K562 (cell line): ENCODE results near the gene NTSR1. TPM values are rescaled to one million over a fixed set of nuclear protein-coding genes. Genes with fewer than 3 reads are reported as not detected.

Source experiments
- ATAC-seq: fragments of 200-7000 bp; cut with Tn5 transposase; 3 replicates; pipeline ENCODE4 v1.9.1; 2020; ENCODE audit warnings: moderate library complexity
- BruUV-seq: library from RNA; stranded (reverse); fragments of 400-500 nt; replicated peaks from 2 replicates; lab custom pipeline; 2021; lab: Mats Ljungman, UMichigan
- CTCF ChIA-PET: fragments of 300-600 bp; formaldehyde crosslinking; extraction: SDS; loops from one replicate; lab custom pipeline; 2021; ENCODE audit warnings: low intra/inter-chr PET ratio; lab: Yijun Ruan, JAX
- POLR2A ChIA-PET: fragments of 300-600, 350-650 bp; sonication (Branson Sonifier 250); formaldehyde crosslinking; extraction: SDS; loops from one replicate; lab custom pipeline; 2021; ENCODE audit warnings: antibody characterized with exemption, inconsistent platforms; lab: Yijun Ruan, JAX
- DNase-seq, 4 experiments: peaks; one replicate each; pipeline versions ENCODE4 v3.0.0 to v3.0.0-alpha.2; 2011 to 2018; ENCODE audit warnings: low spot score in 3 of 4, mixed read lengths in 3 of 4; ENCODE audit errors: extremely low read depth in 1 of 4
- FAIRE-seq: peaks from 2 replicates; lab custom pipeline; 2011; peaks lifted over from hg19 to GRCh38; lab: Jason Lieb, UNC
- H2AFZ ChIP-seq: 2 replicates; pipeline ENCODE4 v1.6.0; 2011; ENCODE audit warnings: low read depth, low read length, control low read depth, inconsistent platforms
- H3K27ac ChIP-seq: fragments of 200-600 bp; 3 replicates; pipeline ENCODE4 v1.8.0; 2011; ENCODE audit warnings: low read depth, mild to moderate bottlenecking, control low read depth, inconsistent platforms, low read length, moderate library complexity, mixed read lengths; ENCODE audit errors: extremely low read depth
- H3K27me3 ChIP-seq, 2 experiments: fragments of 300-600 bp in 1 of 2; 2 replicates in 1 of 2; 3 replicates in 1 of 2; pipeline versions ENCODE4 v1.6.0 to v1.8.0; 2011; ENCODE audit warnings: inconsistent platforms in 2 of 2, low read length in 2 of 2, mild to moderate bottlenecking in 1 of 2, mixed read lengths in 1 of 2, moderate library complexity in 1 of 2; ENCODE audit not compliant: control insufficient read depth in 2 of 2, insufficient read depth in 2 of 2
- H3K36me3 ChIP-seq: fragments of 300-600 bp; 3 replicates; pipeline ENCODE4 v1.8.0; 2011; ENCODE audit warnings: mild to moderate bottlenecking, low read length, inconsistent platforms; ENCODE audit not compliant: control insufficient read depth, insufficient read depth
- H3K4me1 ChIP-seq, 2 experiments: fragments of 200-600 bp in 1 of 2; replicated peaks in 1 of 2; 2 replicates in 1 of 2; 3 replicates in 1 of 2; pipeline versions ENCODE4 v1.5.1 to v1.8.0; 2011; ENCODE audit warnings: inconsistent platforms in 2 of 2, low read length in 2 of 2, mild to moderate bottlenecking in 1 of 2, mixed read lengths in 1 of 2, moderate library complexity in 1 of 2; ENCODE audit not compliant: control insufficient read depth in 2 of 2, insufficient read depth in 2 of 2
- H3K4me2 ChIP-seq: 2 replicates; pipeline ENCODE4 v1.6.1; 2011; ENCODE audit warnings: low read length, control low read depth, inconsistent platforms, mixed read lengths; ENCODE audit not compliant: insufficient read depth
- H3K4me3 ChIP-seq: fragments of 200-600 bp; sonication (generic), shearing (Covaris generic); 2 replicates; pipeline ENCODE4 v1.5.1; 2016; ENCODE audit warnings: control low read depth, inconsistent platforms
- H3K79me2 ChIP-seq: fragments of 200-600 bp; 3 replicates; pipeline ENCODE4 v1.8.0; 2011; ENCODE audit warnings: low read length, inconsistent platforms; ENCODE audit not compliant: control insufficient read depth, insufficient read depth
- H3K9ac ChIP-seq, 2 experiments: 2 replicates each; pipeline versions ENCODE4 v1.6.0 to v1.6.1; 2011; ENCODE audit warnings: low read depth in 2 of 2, low read length in 2 of 2, control low read depth in 1 of 2, inconsistent platforms in 1 of 2, mild to moderate bottlenecking in 1 of 2, mixed read lengths in 1 of 2; ENCODE audit not compliant: insufficient read depth in 1 of 2
- H3K9me1 ChIP-seq: one replicate; pipeline ENCODE4 v1.6.0; 2011; ENCODE audit warnings: inconsistent platforms, mild to moderate bottlenecking, low read length, moderate library complexity; ENCODE audit not compliant: control insufficient read depth, insufficient read depth
- H3K9me3 ChIP-seq: replicated peaks from 2 replicates; pipeline ENCODE4 v1.5.1; 2011; ENCODE audit warnings: low read depth, low read length, inconsistent platforms; ENCODE audit not compliant: control insufficient read depth, insufficient read depth
- H4K20me1 ChIP-seq: replicated peaks from 2 replicates; pipeline ENCODE4 v1.6.1; 2011; ENCODE audit warnings: low read length, inconsistent platforms, mixed read lengths; ENCODE audit not compliant: control insufficient read depth, insufficient read depth
- PBX2 ChIP-seq, 2 experiments: IDR thresholded peaks in 1 of 2; conservative IDR thresholded peaks in 1 of 2; 2 replicates each; pipeline ENCODE4 v1.6.1; 2016; ENCODE audit warnings: low read depth in 2 of 2, mild to moderate bottlenecking in 1 of 2, missing compliant biosample characterization in 1 of 2, missing genetic modification characterization in 1 of 2, moderate library complexity in 1 of 2
- PRDM10 ChIP-seq: fragments of 450-650 bp; IDR thresholded peaks from 2 replicates; pipeline ENCODE4 v1.6.1; 2018; ENCODE audit not compliant: partially characterized antibody
- TBL1XR1 ChIP-seq, 2 experiments: IDR thresholded peaks; 2 replicates each; pipeline ENCODE4 v1.6.1; 2012; ENCODE audit warnings: improper control_type of control experiment in 2 of 2, low read length in 2 of 2, mild to moderate bottlenecking in 1 of 2
- WGBS: fragments of 100-300 bp; shearing (Covaris generic); methylation state at CpG from one replicate; pipeline ENCODE4 v1.1.6; 2016; ENCODE audit warnings: low coverage, mixed read lengths; ENCODE audit not compliant: insufficient coverage; ENCODE audit errors: missing lambda C conversion rate; 5-methylcytosine and 5-hydroxymethylcytosine counted together
- in situ Hi-C: fragments of 300-500 bp; cut with MboI; formaldehyde crosslinking; loops from 4 replicates; pipeline ENCODE4 v1.15.0; 2018; ENCODE audit warnings: inconsistent platforms, mixed read lengths
- intact Hi-C: fragments of 100-400 bp; cut with micrococcal nuclease; formaldehyde crosslinking; loops from 2 replicates; pipeline ENCODE4 v1.14.2; 2022
- polyA plus RNA-seq, 8 experiments: library from polyadenylated mRNA; depleted of rRNA in 4 of 8; stranded (reverse) in 5 of 8; unstranded in 3 of 8; fragments of >200 nt; fragmentation: Nextera tagmentation in 2 of 8; fragmentation: Illumina TruSeq in 1 of 8; extraction: Ambion mirVana in 2 of 8; extraction: Trizol in 1 of 8; gene quantifications; 2 replicates each; pipeline versions ENCODE4 v1.2.1 to v1.2.3, GENCODE V29; 2011 to 2014; ENCODE audit warnings: inconsistent platforms in 1 of 8, missing spikeins in 1 of 8
- total RNA-seq, 7 experiments: library from RNA; depleted of rRNA in 6 of 7; stranded (reverse); fragments of >200 nt in 6 of 7; fragmentation: Illumina TruSeq in 2 of 7; extraction: Trizol in 2 of 7; gene quantifications; 2 replicates each; pipeline versions ENCODE4 v1.2.1 to v1.2.3, GENCODE V29; 2011 to 2021; ENCODE audit warnings: low replicate concordance in 1 of 7

Gene NTSR1
- total and polyA plus RNA-seq, 9 of the 15 experiments (the other 6 are each of a cell fraction or from before 2014, with no cell fraction given) = 0.04 to 0.40 (median 0.13) TPM; not detected in 3

GRCh38 chr20:62686869-62687830 is 21.5 kb upstream of the NTSR1 start:
- Histone ChIP-seq H4K20me1 (0 out of 2 replicates have a peak, but pooled peaks cover 3% of the 10 kb centered on the region), H2AFZ (no peak overlapping the region), H3K4me3 (no peak overlapping the region), H3K9me3 (no peaks in the 10 kb centered on the region), H3K9me1 (no peaks in the 10 kb centered on the region), H3K27me3 (peaks cover 34 to 55% of the 10 kb centered on the region in 2 experiments), H3K9ac (no peak overlapping the region; a peak in 1 of 4 replicates), H3K4me1 (peaks cover 15 to 65% of the 10 kb centered on the region in 2 experiments), H3K4me2 (no peak overlapping the region), H3K27ac (no peak overlapping the region), H3K79me2 (no peaks in the 10 kb centered on the region), H3K36me3 (no peaks in the 10 kb centered on the region)
- ATAC-seq = no peak
- WGBS = 51% methylated on average over 29 of the region's 37 CpGs
- ChIA-PET POLR2A (interaction anchor here (0.6 to 1.3 kb wide), 2 partner anchors 13 to 14 kb away, joined by 3 to 6 read pairs; no protein-coding TSS in a partner anchor), CTCF (no interaction called here)
- FAIRE-seq = no peak
- intact Hi-C loops (loop anchor here (5.0 kb wide), 1 partner anchor 105 kb away; no protein-coding TSS in a partner anchor), in situ Hi-C loops (no loop called here)
- peak; percentile 60 for TF ChIP-seq PRDM10
- TF ChIP-seq PBX2 (CRISPR knock-in tag; IDR thresholded peaks at IDR 0.05; ENCODE audit: low read depth) = no peak
- no peak for TF ChIP-seq PBX2 (tag; conservative IDR thresholded peaks at IDR 0.05; ENCODE audit: low read depth)
- TF ChIP-seq TBL1XR1 (IDR thresholded peaks at IDR 0.05; ENCODE audit: low read length in 2 of 2) = no peak
- no TSS peak for BruUV-seq
- DNase-seq = no peak
